ENCODE data around the gene PGA5. TPM values are rescaled to one million over a fixed set of nuclear protein-coding genes. Genes with fewer than 3 reads are reported as not detected.
"Not testable (repeated sequence)": the region's sequence is repeated elsewhere in the genome, so short reads cannot be mapped to it uniquely, and the experiment has no call there.

PGA5 gene
- total RNA-seq, 2 donors from 2014 or later = 0.75 to 0.93 TPM

- not testable (repeated sequence) for H3K9me3 ChIP-seq (ENCODE audit: control insufficient read depth, low read length); H3K9me3 Mint-ChIP-seq; H3K27ac Mint-ChIP-seq; DNase-seq; H3K27ac ChIP-seq (ENCODE audit: low read depth, low read length); H3K4me3 Mint-ChIP-seq; H3K36me3 ChIP-seq (ENCODE audit: control insufficient read depth, insufficient read depth, low read length); H3K4me1 ChIP-seq (ENCODE audit: control insufficient read depth, insufficient read depth, low read length); H3K9ac ChIP-seq (ENCODE audit: extremely low read depth, low read length, poor library complexity, severe bottlenecking); H3K4me3 ChIP-seq (ENCODE audit: low read length); H3K36me3 Mint-ChIP-seq (ENCODE audit: low read depth); H3K4me1 Mint-ChIP-seq
- peaks cover 17% of the 10 kb centered on the region for H3K27me3 Mint-ChIP-seq (ENCODE audit: insufficient read depth)
- peaks cover 15% of the 10 kb centered on the region for H3K27me3 ChIP-seq (ENCODE audit: control insufficient read depth, insufficient read depth, low read length, poor library complexity, severe bottlenecking)
- no CpG with 5 or more reads among the region's 9 CpGs for WGBS, 2 experiments (ENCODE audit: insufficient coverage in 1 of 2, insufficient read length in 1 of 2)
Observed at GRCh38 chr11:61207636-61208310, 33.2 kb upstream of the PGA5 start.

- H3K4me3 ChIP-seq (ENCODE audit: low read length); H3K27me3 ChIP-seq (ENCODE audit: control insufficient read depth, insufficient read depth, low read length, poor library complexity, severe bottlenecking); H3K27me3 Mint-ChIP-seq (ENCODE audit: insufficient read depth); H3K4me1 ChIP-seq (ENCODE audit: control insufficient read depth, insufficient read depth, low read length); H3K27ac ChIP-seq (ENCODE audit: low read depth, low read length); H3K36me3 ChIP-seq (ENCODE audit: control insufficient read depth, insufficient read depth, low read length); H3K9me3 ChIP-seq (ENCODE audit: control insufficient read depth, low read length); H3K4me3 Mint-ChIP-seq; H3K9me3 Mint-ChIP-seq; DNase-seq; H3K4me1 Mint-ChIP-seq; H3K27ac Mint-ChIP-seq; H3K9ac ChIP-seq (ENCODE audit: extremely low read depth, low read length, poor library complexity, severe bottlenecking); H3K36me3 Mint-ChIP-seq (ENCODE audit: low read depth): not testable (repeated sequence)
- WGBS, 2 experiments (ENCODE audit: insufficient coverage in 1 of 2, insufficient read length in 1 of 2) = no CpG with 5 or more reads among the region's 6 CpGs
Observed at GRCh38 chr11:61210629-61211028, 30.3 kb upstream of the PGA5 start.

GRCh38 chr11:61211327-61211952, 29.5 kb upstream of the PGA5 start:
- H3K9ac ChIP-seq (ENCODE audit: extremely low read depth, low read length, poor library complexity, severe bottlenecking); H3K9me3 Mint-ChIP-seq; H3K27ac ChIP-seq (ENCODE audit: low read depth, low read length); H3K27me3 Mint-ChIP-seq (ENCODE audit: insufficient read depth); H3K9me3 ChIP-seq (ENCODE audit: control insufficient read depth, low read length); H3K4me1 ChIP-seq (ENCODE audit: control insufficient read depth, insufficient read depth, low read length); DNase-seq; H3K4me3 ChIP-seq (ENCODE audit: low read length); H3K27me3 ChIP-seq (ENCODE audit: control insufficient read depth, insufficient read depth, low read length, poor library complexity, severe bottlenecking); H3K36me3 Mint-ChIP-seq (ENCODE audit: low read depth); H3K4me3 Mint-ChIP-seq; H3K4me1 Mint-ChIP-seq; H3K36me3 ChIP-seq (ENCODE audit: control insufficient read depth, insufficient read depth, low read length); H3K27ac Mint-ChIP-seq: not testable (repeated sequence)
- 100% methylated on average over 2 to 3 of the region's 10 CpGs for WGBS, 2 experiments (ENCODE audit: insufficient coverage in 1 of 2, insufficient read length in 1 of 2)

- H3K4me1 Mint-ChIP-seq; H3K36me3 ChIP-seq (ENCODE audit: control insufficient read depth, insufficient read depth, low read length); H3K27me3 Mint-ChIP-seq (ENCODE audit: insufficient read depth); H3K4me3 ChIP-seq (ENCODE audit: low read length); H3K9me3 ChIP-seq (ENCODE audit: control insufficient read depth, low read length); H3K9ac ChIP-seq (ENCODE audit: extremely low read depth, low read length, poor library complexity, severe bottlenecking); H3K9me3 Mint-ChIP-seq; H3K4me1 ChIP-seq (ENCODE audit: control insufficient read depth, insufficient read depth, low read length); DNase-seq; H3K27me3 ChIP-seq (ENCODE audit: control insufficient read depth, insufficient read depth, low read length, poor library complexity, severe bottlenecking); H3K27ac Mint-ChIP-seq; H3K36me3 Mint-ChIP-seq (ENCODE audit: low read depth); H3K27ac ChIP-seq (ENCODE audit: low read depth, low read length); H3K4me3 Mint-ChIP-seq: not testable (repeated sequence)
- no CpG with 5 or more reads among the region's 15 CpGs for WGBS, 2 experiments (ENCODE audit: insufficient coverage in 1 of 2, insufficient read length in 1 of 2)
Observed at GRCh38 chr11:61212202-61212601, 28.8 kb upstream of the PGA5 start.

- not testable (repeated sequence) for H3K9me3 ChIP-seq (ENCODE audit: control insufficient read depth, low read length); H3K36me3 ChIP-seq (ENCODE audit: control insufficient read depth, insufficient read depth, low read length); H3K4me3 Mint-ChIP-seq; H3K4me1 ChIP-seq (ENCODE audit: control insufficient read depth, insufficient read depth, low read length); H3K36me3 Mint-ChIP-seq (ENCODE audit: low read depth); H3K4me3 ChIP-seq (ENCODE audit: low read length); H3K9ac ChIP-seq (ENCODE audit: extremely low read depth, low read length, poor library complexity, severe bottlenecking); H3K4me1 Mint-ChIP-seq; H3K27me3 ChIP-seq (ENCODE audit: control insufficient read depth, insufficient read depth, low read length, poor library complexity, severe bottlenecking); H3K27ac ChIP-seq (ENCODE audit: low read depth, low read length); H3K27ac Mint-ChIP-seq; DNase-seq; H3K27me3 Mint-ChIP-seq (ENCODE audit: insufficient read depth); H3K9me3 Mint-ChIP-seq
- WGBS, 2 experiments (ENCODE audit: insufficient coverage in 1 of 2, insufficient read length in 1 of 2) = no CpG with 5 or more reads among the region's 3 CpGs
Observed at GRCh38 chr11:61213711-61214324, 27.2 kb upstream of the PGA5 start.

GRCh38 chr11:61218306-61218705, 22.7 kb upstream of the PGA5 start:
- not testable (repeated sequence) for H3K36me3 ChIP-seq (ENCODE audit: control insufficient read depth, insufficient read depth, low read length); H3K4me3 ChIP-seq (ENCODE audit: low read length); H3K27ac ChIP-seq (ENCODE audit: low read depth, low read length); H3K4me3 Mint-ChIP-seq; H3K9ac ChIP-seq (ENCODE audit: extremely low read depth, low read length, poor library complexity, severe bottlenecking); H3K27me3 ChIP-seq (ENCODE audit: control insufficient read depth, insufficient read depth, low read length, poor library complexity, severe bottlenecking); H3K27ac Mint-ChIP-seq; H3K9me3 ChIP-seq (ENCODE audit: control insufficient read depth, low read length); DNase-seq; H3K4me1 Mint-ChIP-seq; H3K36me3 Mint-ChIP-seq (ENCODE audit: low read depth); H3K9me3 Mint-ChIP-seq; H3K27me3 Mint-ChIP-seq (ENCODE audit: insufficient read depth); H3K4me1 ChIP-seq (ENCODE audit: control insufficient read depth, insufficient read depth, low read length)
- WGBS, 2 experiments (ENCODE audit: insufficient coverage in 1 of 2, insufficient read length in 1 of 2) = no CpG with 5 or more reads among the region's 4 CpGs

- not testable (repeated sequence) for H3K4me3 ChIP-seq (ENCODE audit: low read length); H3K27ac Mint-ChIP-seq; DNase-seq; H3K9ac ChIP-seq (ENCODE audit: extremely low read depth, low read length, poor library complexity, severe bottlenecking); H3K27me3 ChIP-seq (ENCODE audit: control insufficient read depth, insufficient read depth, low read length, poor library complexity, severe bottlenecking); H3K36me3 ChIP-seq (ENCODE audit: control insufficient read depth, insufficient read depth, low read length); H3K9me3 ChIP-seq (ENCODE audit: control insufficient read depth, low read length); H3K4me3 Mint-ChIP-seq; H3K4me1 Mint-ChIP-seq; H3K27ac ChIP-seq (ENCODE audit: low read depth, low read length); H3K36me3 Mint-ChIP-seq (ENCODE audit: low read depth); H3K9me3 Mint-ChIP-seq; H3K4me1 ChIP-seq (ENCODE audit: control insufficient read depth, insufficient read depth, low read length); H3K27me3 Mint-ChIP-seq (ENCODE audit: insufficient read depth)
- WGBS, 2 experiments (ENCODE audit: insufficient coverage in 1 of 2, insufficient read length in 1 of 2) = 98% methylated on average over 4 of the region's 5 CpGs; no CpG with 5 or more reads in 1 of the 2 experiments
Observed at GRCh38 chr11:61219016-61219415, 22.0 kb upstream of the PGA5 start.

Data from endodermal cell (in vitro differentiated cells).